ENCODE data around the gene AP4S1.
"Not testable (repeated sequence)": the region's sequence is repeated elsewhere in the genome, so short reads cannot be mapped to it uniquely, and the experiment has no call there.

AP4S1 gene

GRCh38 chr14:31000629-31001338 lies 24.7 kb upstream of the AP4S1 start:
- H3K27ac ChIP-seq, result no peak overlapping the region
- no peak overlapping the region for H3K4me3 ChIP-seq (ENCODE audit: low read depth, low read length)
- TF ChIP-seq CTCF (IDR thresholded peaks at IDR 0.05; ENCODE audit: low read depth, low read length), result no peak
- peaks cover 10% of the 10 kb centered on the region for H3K9me3 ChIP-seq (ENCODE audit: severe bottlenecking)
- DNase-seq, result no peak
- peaks cover 16% of the 10 kb centered on the region for H3K36me3 ChIP-seq
- H3K27me3 ChIP-seq (ENCODE audit: insufficient read depth, low read depth, severe bottlenecking), result no peaks in the 10 kb centered on the region

GRCh38 chr14:31001339-31001658 lies 24.1 kb upstream of the AP4S1 start:
- H3K36me3 ChIP-seq, result peaks cover 16% of the 10 kb centered on the region
- no peak for DNase-seq
- H3K4me3 ChIP-seq (ENCODE audit: low read depth, low read length), result no peak overlapping the region
- no peak for TF ChIP-seq CTCF (IDR thresholded peaks at IDR 0.05; ENCODE audit: low read depth, low read length)
- no peak overlapping the region for H3K27ac ChIP-seq
- H3K9me3 ChIP-seq (ENCODE audit: severe bottlenecking), result peaks cover 10% of the 10 kb centered on the region
- no peaks in the 10 kb centered on the region for H3K27me3 ChIP-seq (ENCODE audit: insufficient read depth, low read depth, severe bottlenecking)

- no peak for DNase-seq
- no peak overlapping the region for H3K4me3 ChIP-seq (ENCODE audit: low read depth, low read length)
- no peaks in the 10 kb centered on the region for H3K27me3 ChIP-seq (ENCODE audit: insufficient read depth, low read depth, severe bottlenecking)
- H3K36me3 ChIP-seq, result peaks cover 16% of the 10 kb centered on the region
- no peak for TF ChIP-seq CTCF (IDR thresholded peaks at IDR 0.05; ENCODE audit: low read depth, low read length)
- H3K27ac ChIP-seq, result no peak overlapping the region
- peaks cover 6% of the 10 kb centered on the region for H3K9me3 ChIP-seq (ENCODE audit: severe bottlenecking)
Observed at GRCh38 chr14:31003284-31003683, 22.2 kb upstream of the AP4S1 start.

GRCh38 chr14:31004007-31004406 lies 21.4 kb upstream of the AP4S1 start:
- not testable (repeated sequence) for H3K27me3 ChIP-seq (ENCODE audit: insufficient read depth, low read depth, severe bottlenecking); H3K27ac ChIP-seq; H3K4me3 ChIP-seq (ENCODE audit: low read depth, low read length); DNase-seq; H3K9me3 ChIP-seq (ENCODE audit: severe bottlenecking)
- peaks cover 16% of the 10 kb centered on the region for H3K36me3 ChIP-seq

GRCh38 chr14:31006703-31007102 lies 18.7 kb upstream of the AP4S1 start:
- no peak overlapping the region for H3K27ac ChIP-seq
- no peak for TF ChIP-seq CTCF (IDR thresholded peaks at IDR 0.05; ENCODE audit: low read depth, low read length)
- H3K36me3 ChIP-seq, result peaks cover 17% of the 10 kb centered on the region
- no peaks in the 10 kb centered on the region for H3K9me3 ChIP-seq (ENCODE audit: severe bottlenecking)
- no peak for DNase-seq
- no peak overlapping the region for H3K4me3 ChIP-seq (ENCODE audit: low read depth, low read length)
- H3K27me3 ChIP-seq (ENCODE audit: insufficient read depth, low read depth, severe bottlenecking), result no peaks in the 10 kb centered on the region

GRCh38 chr14:31009836-31010574 lies 15.4 kb upstream of the AP4S1 start:
- H3K9me3 ChIP-seq (ENCODE audit: severe bottlenecking), result no peaks in the 10 kb centered on the region
- no peak for TF ChIP-seq CTCF (IDR thresholded peaks at IDR 0.05; ENCODE audit: low read depth, low read length)
- no peak overlapping the region for H3K4me3 ChIP-seq (ENCODE audit: low read depth, low read length)
- peaks cover 15% of the 10 kb centered on the region for H3K36me3 ChIP-seq
- no peak overlapping the region for H3K27ac ChIP-seq
- no peak for DNase-seq
- no peaks in the 10 kb centered on the region for H3K27me3 ChIP-seq (ENCODE audit: insufficient read depth, low read depth, severe bottlenecking)

Measured in WERI-Rb-1 (cell line).